OCI-LY7 (cell line): ENCODE data around the gene GRID1.

Experiments used
- EZH2phosphoT487 ChIP-seq: fragments of 200-600 bp; sonication (generic); IDR thresholded peaks from 2 replicates; pipeline ENCODE4 v1.6.1; 2018; ENCODE audit warnings: low read depth, borderline replicate concordance, mild to moderate bottlenecking, mixed run types, antibody characterized with exemption, low read length, moderate library complexity, mixed read lengths
- TF ChIP-seq, protein P1 (sequence below): fragments of 200-600 bp; sonication (generic); conservative IDR thresholded peaks from 2 replicates; pipeline ENCODE4 v1.5.1; 2014; ENCODE audit warnings: mild to moderate bottlenecking, antibody characterized with exemption, low read length, moderate library complexity, mixed read lengths

DNA sequence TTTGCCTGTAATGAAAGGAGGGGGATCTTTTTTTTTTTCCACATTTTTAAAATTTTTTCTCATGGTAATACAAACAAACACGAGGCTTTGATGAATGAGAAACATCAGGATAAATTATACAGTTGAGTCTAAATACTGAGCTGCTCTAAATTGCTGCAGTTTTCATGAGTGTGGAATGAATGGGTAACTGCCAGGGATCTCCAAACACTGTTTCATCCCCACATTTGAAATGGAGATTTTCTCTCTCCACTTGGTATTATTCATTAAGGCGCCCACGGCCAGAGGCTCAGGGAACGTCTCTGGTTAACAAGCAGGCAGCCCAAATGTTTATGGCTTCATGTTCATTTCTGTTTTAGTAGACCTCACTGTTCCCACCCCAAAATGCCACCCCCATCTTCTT, 717.1 kb downstream of the GRID1 start:
- TF ChIP-seq EZH2phosphoT487 = no peak
- TF ChIP-seq, protein P1, sequence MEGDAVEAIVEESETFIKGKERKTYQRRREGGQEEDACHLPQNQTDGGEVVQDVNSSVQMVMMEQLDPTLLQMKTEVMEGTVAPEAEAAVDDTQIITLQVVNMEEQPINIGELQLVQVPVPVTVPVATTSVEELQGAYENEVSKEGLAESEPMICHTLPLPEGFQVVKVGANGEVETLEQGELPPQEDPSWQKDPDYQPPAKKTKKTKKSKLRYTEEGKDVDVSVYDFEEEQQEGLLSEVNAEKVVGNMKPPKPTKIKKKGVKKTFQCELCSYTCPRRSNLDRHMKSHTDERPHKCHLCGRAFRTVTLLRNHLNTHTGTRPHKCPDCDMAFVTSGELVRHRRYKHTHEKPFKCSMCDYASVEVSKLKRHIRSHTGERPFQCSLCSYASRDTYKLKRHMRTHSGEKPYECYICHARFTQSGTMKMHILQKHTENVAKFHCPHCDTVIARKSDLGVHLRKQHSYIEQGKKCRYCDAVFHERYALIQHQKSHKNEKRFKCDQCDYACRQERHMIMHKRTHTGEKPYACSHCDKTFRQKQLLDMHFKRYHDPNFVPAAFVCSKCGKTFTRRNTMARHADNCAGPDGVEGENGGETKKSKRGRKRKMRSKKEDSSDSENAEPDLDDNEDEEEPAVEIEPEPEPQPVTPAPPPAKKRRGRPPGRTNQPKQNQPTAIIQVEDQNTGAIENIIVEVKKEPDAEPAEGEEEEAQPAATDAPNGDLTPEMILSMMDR = no peak
